HCT116 (cell line): ENCODE data around the gene BLOC1S2. TPM values are rescaled to one million over a fixed set of nuclear protein-coding genes. Genes with fewer than 3 reads are reported as not detected.

Experiments used
- ATAC-seq: fragments of 200-7000 bp; cut with Tn5 transposase; 2 replicates; pipeline ENCODE4 v1.9.1; 2020; ENCODE audit warnings: mild to moderate bottlenecking, moderate library complexity
- BruUV-seq: library from RNA; stranded (reverse); fragments of 400-500 nt; replicated peaks from 2 replicates; lab custom pipeline; 2021; lab: Mats Ljungman, UMichigan
- CTCF ChIA-PET: fragments of 300-600 bp; sonication (Branson Sonifier 250); formaldehyde crosslinking; loops from one replicate; lab custom pipeline; 2021; ENCODE audit warnings: antibody characterized with exemption; lab: Charles Lee
- POLR2A ChIA-PET: fragments of 300-600, 350-600 bp; sonication (Branson Sonifier 250); formaldehyde crosslinking; loops from one replicate; lab custom pipeline; 2021; ENCODE audit warnings: antibody characterized with exemption; lab: Charles Lee
- RAD21 ChIA-PET, 2 experiments: fragments of 300-600 bp; sonication (Branson Sonifier 250); formaldehyde crosslinking; loops; one replicate each; lab custom pipeline; 2023; ENCODE audit warnings: low total read pairs in 2 of 2; ENCODE audit not compliant: uncharacterized antibody in 2 of 2, unreplicated experiment in 2 of 2, low non-redundant PET in 1 of 2; lab: Charles Lee
- DNase-seq: peaks from one replicate; pipeline ENCODE4 v3.0.0-alpha.2; 2010; ENCODE audit warnings: low read depth, low spot score
- H2AFZ ChIP-seq: fragments of 200-600 bp; shearing (Covaris generic), sonication (generic); 2 replicates; pipeline ENCODE4 v1.6.1; 2017; ENCODE audit warnings: low read depth, mixed run types, mixed read lengths, antibody characterized with exemption, low read length; ENCODE audit not compliant: poor library complexity, severe bottlenecking
- H3K27ac ChIP-seq: 2 replicates; pipeline ENCODE4 v1.5.1; 2012; ENCODE audit warnings: low read depth, low read length
- H3K27me3 ChIP-seq: fragments of 200-600 bp; sonication (generic); 2 replicates; pipeline ENCODE4 v1.6.1; 2016; ENCODE audit warnings: mixed run types, low read length, mixed read lengths; ENCODE audit not compliant: insufficient read depth
- H3K36me3 ChIP-seq, 2 experiments: fragments of 200-500 bp in 1 of 2; fragments of 200-600 bp in 1 of 2; sonication (Bioruptor generic) in 1 of 2; sonication (generic) in 1 of 2; 2 replicates each; pipeline versions ENCODE4 v1.5.1 to v1.6.1; 2014 to 2016; ENCODE audit warnings: low read length in 2 of 2, inconsistent platforms in 1 of 2, mixed read lengths in 1 of 2, mixed run types in 1 of 2; ENCODE audit not compliant: insufficient read depth in 2 of 2, control insufficient read depth in 1 of 2
- H3K4me1 ChIP-seq, 2 experiments: fragments of 200-600 bp in 1 of 2; sonication (generic) in 1 of 2; 2 replicates each; pipeline versions ENCODE4 v1.5.1 to v1.6.1; 2012 to 2017; ENCODE audit warnings: low read length in 2 of 2, inconsistent platforms in 1 of 2, mild to moderate bottlenecking in 1 of 2, mixed read lengths in 1 of 2, mixed run types in 1 of 2, moderate library complexity in 1 of 2; ENCODE audit not compliant: insufficient read depth in 2 of 2, control insufficient read depth in 1 of 2
- H3K4me2 ChIP-seq: fragments of 200-600 bp; sonication (generic); 2 replicates; pipeline ENCODE4 v1.6.1; 2017; ENCODE audit warnings: mixed run types, low read length, mixed read lengths
- H3K4me3 ChIP-seq, 2 experiments: fragments of 200-600 bp in 1 of 2; sonication (generic) in 1 of 2; replicated peaks in 1 of 2; 2 replicates each; pipeline ENCODE4 v1.5.1; 2011 to 2016; ENCODE audit warnings: low read length in 2 of 2, control low read depth in 1 of 2, low read depth in 1 of 2, mild to moderate bottlenecking in 1 of 2, mixed read lengths in 1 of 2, mixed run types in 1 of 2
- H3K79me2 ChIP-seq: fragments of 200-600 bp; sonication (generic); 2 replicates; pipeline ENCODE4 v1.6.1; 2017; ENCODE audit warnings: mild to moderate bottlenecking, mixed run types, low read length, moderate library complexity, mixed read lengths; ENCODE audit not compliant: insufficient read depth
- H3K9ac ChIP-seq: fragments of 200-600 bp; sonication (generic); 2 replicates; pipeline ENCODE4 v1.6.1; 2016; ENCODE audit warnings: low read length, mixed read lengths
- H3K9me2 ChIP-seq: fragments of 200-600 bp; sonication (generic), shearing (Covaris generic); 2 replicates; pipeline ENCODE4 v1.6.1; 2017; ENCODE audit warnings: mixed run types, mild to moderate bottlenecking, moderate library complexity; ENCODE audit not compliant: insufficient read depth
- H3K9me3 ChIP-seq, 2 experiments: fragments of 200-500 bp in 1 of 2; fragments of 200-600 bp in 1 of 2; sonication (Bioruptor generic) in 1 of 2; sonication (generic) in 1 of 2; 2 replicates each; pipeline ENCODE4 v1.6.1; 2014 to 2017; ENCODE audit warnings: low read length in 2 of 2, mixed read lengths in 2 of 2, inconsistent platforms in 1 of 2, low read depth in 1 of 2, mild to moderate bottlenecking in 1 of 2, mixed run types in 1 of 2, moderate library complexity in 1 of 2; ENCODE audit not compliant: control insufficient read depth in 1 of 2, insufficient read depth in 1 of 2
- H4K20me1 ChIP-seq: fragments of 200-600 bp; sonication (generic), shearing (Covaris generic); 2 replicates; pipeline ENCODE4 v1.6.1; 2017; ENCODE audit warnings: mixed run types, mild to moderate bottlenecking, moderate library complexity; ENCODE audit not compliant: insufficient read depth
- CEBPB ChIP-seq: IDR thresholded peaks from 2 replicates; pipeline ENCODE4 v1.6.1; 2012; ENCODE audit warnings: low read depth
- EGR1 ChIP-seq: IDR thresholded peaks from 2 replicates; pipeline ENCODE4 v1.6.1; 2012; ENCODE audit warnings: low read depth
- ELF1 ChIP-seq: IDR thresholded peaks from 2 replicates; pipeline ENCODE4 v1.6.1; 2012; ENCODE audit warnings: low read depth, borderline replicate concordance
- EZH2 ChIP-seq: fragments of 200-600 bp; sonication (generic); IDR thresholded peaks from 2 replicates; pipeline ENCODE4 v1.6.1; 2017; ENCODE audit warnings: antibody characterized with exemption, mixed run types
- EZH2phosphoT487 ChIP-seq: fragments of 200-600 bp; IDR thresholded peaks from 2 replicates; pipeline ENCODE4 v1.6.1; 2018; ENCODE audit warnings: antibody characterized with exemption, borderline replicate concordance
- FOSL1 ChIP-seq: IDR thresholded peaks from 2 replicates; pipeline ENCODE4 v1.6.1; 2012; ENCODE audit warnings: low read depth
- JUND ChIP-seq: IDR thresholded peaks from 2 replicates; pipeline ENCODE4 v1.6.1; 2012
- MAX ChIP-seq: IDR thresholded peaks from 2 replicates; pipeline ENCODE4 v1.6.1; 2012
- POLR2A ChIP-seq: IDR thresholded peaks from 2 replicates; pipeline ENCODE4 v1.7.0; 2011; ENCODE audit warnings: borderline replicate concordance; ENCODE audit not compliant: insufficient read depth, insufficient read length; ENCODE audit errors: extremely low read depth
- RAD21 ChIP-seq: IDR thresholded peaks from 2 replicates; pipeline ENCODE4 v1.6.1; 2012; ENCODE audit warnings: low read depth, mild to moderate bottlenecking
- SRF ChIP-seq: IDR thresholded peaks from 2 replicates; pipeline ENCODE4 v1.6.1; 2012; ENCODE audit warnings: low read depth
- TCF7L2 ChIP-seq: IDR thresholded peaks from 2 replicates; pipeline ENCODE4 v1.7.0; 2011; ENCODE audit warnings: borderline replicate concordance, inconsistent platforms; ENCODE audit not compliant: insufficient read depth, insufficient read length; ENCODE audit errors: extremely low read depth
- YY1 ChIP-seq: IDR thresholded peaks from 2 replicates; pipeline ENCODE4 v1.6.1; 2011; ENCODE audit warnings: low read length, low read depth, moderate library complexity, mild to moderate bottlenecking; ENCODE audit not compliant: insufficient replicate concordance; ENCODE audit errors: extremely low read depth
- ZBTB33 ChIP-seq: IDR thresholded peaks from 2 replicates; pipeline ENCODE4 v1.6.1; 2011; ENCODE audit warnings: mild to moderate bottlenecking, low read length, moderate library complexity; ENCODE audit not compliant: insufficient replicate concordance; ENCODE audit errors: extremely low read depth
- ZNF274 ChIP-seq: fragments of 200-500 bp; sonication (Bioruptor generic); IDR thresholded peaks from 2 replicates; pipeline ENCODE4 v1.6.1; 2014; ENCODE audit warnings: mild to moderate bottlenecking, low read depth, low read length, inconsistent platforms
- intact Hi-C: fragments of 100-400 bp; cut with micrococcal nuclease; formaldehyde crosslinking; loops from 2 replicates; pipeline ENCODE4 v1.10.0; 2022
- total RNA-seq: library from RNA; stranded (reverse); gene quantifications from one replicate; pipeline ENCODE4 v1.2.1, GENCODE V29; 2021; ENCODE audit not compliant: unreplicated experiment

Gene BLOC1S2
- total RNA-seq, 1 experiment from 2014 or later: 54.6 TPM

GRCh38 chr10:100291356-100291755 is 4.9 kb upstream of the BLOC1S2 start (continued):
- TF ChIP-seq EGR1 (no peak), MAX (no peak), EZH2phosphoT487 (no peak), FOSL1 (no peak), YY1 (no peak), ZNF274 (no peak), RAD21 (no peak), SRF (no peak), ELF1 (no peak), TCF7L2 (no peak), EZH2 (no peak), CEBPB (no peak), ZBTB33 (no peak), JUND (no peak)

GRCh38 chr10:100289641-100290040 is 3.2 kb upstream of the BLOC1S2 start:
- ChIA-PET POLR2A (no interaction called here), CTCF (no interaction called here)

More at GRCh38 chr10:100289641-100290040, 3.2 kb upstream of the BLOC1S2 start:
- Histone ChIP-seq H3K9me3 (no peaks in the 10 kb centered on the region), H3K9me2 (no peaks in the 10 kb centered on the region), H3K36me3 (no peaks in the 10 kb centered on the region), H3K9ac (no peak overlapping the region), H3K4me2 (no peak overlapping the region), H3K4me1 (peaks cover 13 to 18% of the 10 kb centered on the region in 2 experiments; a peak in 3 of 4 replicates), H2AFZ (no peak overlapping the region), H4K20me1 (no peaks in the 10 kb centered on the region), H3K79me2 (peaks cover 17% of the 10 kb centered on the region), H3K4me3 (no peak overlapping the region), H3K27ac (no peak overlapping the region), H3K27me3 (peaks cover 7% of the 10 kb centered on the region; the same call in 1 of the 2 replicates)
- RAD21 ChIA-PET: no interaction called here
- BruUV-seq: no TSS peak
- no peak for TF ChIP-seq POLR2A
- intact Hi-C loops: no loop called here
- no peak for DNase-seq
- no peak for ATAC-seq
